DOHH2 (cell line): ENCODE data around the gene EGR1.
"Not testable (repeated sequence)": the region's sequence is repeated elsewhere in the genome, so short reads cannot be mapped to it uniquely, and the experiment has no call there.

ENCODE experiments used
- H3F3A ChIP-seq: fragments of 200-600 bp; sonication (generic), shearing (Covaris generic); 2 replicates; pipeline ENCODE4 v1.6.0; 2016; ENCODE audit warnings: antibody characterized with exemption, mild to moderate bottlenecking; ENCODE audit not compliant: control insufficient read depth, insufficient read depth
- H3K27ac ChIP-seq: fragments of 200-600 bp; sonication (generic); 2 replicates; pipeline ENCODE4 v1.5.1; 2014; ENCODE audit warnings: low read depth, mild to moderate bottlenecking, low read length, moderate library complexity
- H3K27me3 ChIP-seq: fragments of 200-600 bp; sonication (generic); 2 replicates; pipeline ENCODE4 v1.6.1; 2014; ENCODE audit warnings: mild to moderate bottlenecking, low read length, mixed read lengths; ENCODE audit not compliant: control insufficient read depth
- H3K36me3 ChIP-seq: fragments of 200-600 bp; sonication (generic); 2 replicates; pipeline ENCODE4 v1.6.1; 2014; ENCODE audit warnings: mild to moderate bottlenecking, low read length, moderate library complexity, mixed read lengths; ENCODE audit not compliant: control insufficient read depth
- H3K4me1 ChIP-seq: fragments of 200-600 bp; sonication (generic); 2 replicates; pipeline ENCODE4 v1.6.1; 2014; ENCODE audit warnings: mild to moderate bottlenecking, low read length, mixed read lengths; ENCODE audit not compliant: control insufficient read depth
- H3K4me2 ChIP-seq: fragments of 200-600 bp; sonication (generic); 2 replicates; pipeline ENCODE4 v1.6.0; 2014; ENCODE audit warnings: mild to moderate bottlenecking, low read length, moderate library complexity
- H3K4me3 ChIP-seq: fragments of 200-600 bp; sonication (generic); 2 replicates; pipeline ENCODE4 v1.5.1; 2014; ENCODE audit warnings: mild to moderate bottlenecking, low read length, mixed read lengths
- H3K79me2 ChIP-seq: fragments of 200-600 bp; sonication (generic); 2 replicates; pipeline ENCODE4 v1.6.1; 2014; ENCODE audit warnings: mild to moderate bottlenecking, low read length, mixed read lengths; ENCODE audit not compliant: control insufficient read depth
- H3K9me2 ChIP-seq: fragments of 200-600 bp; sonication (generic); replicated peaks from 2 replicates; pipeline ENCODE4 v1.6.1; 2014; ENCODE audit warnings: mild to moderate bottlenecking, low read length, mixed read lengths; ENCODE audit not compliant: control insufficient read depth
- H3K9me3 ChIP-seq: fragments of 200-600 bp; sonication (generic); 2 replicates; pipeline ENCODE4 v1.6.1; 2014; ENCODE audit warnings: antibody characterized with exemption, low read length, mixed read lengths; ENCODE audit not compliant: control insufficient read depth, insufficient read depth
- H4K20me1 ChIP-seq: fragments of 200-600 bp; sonication (generic); 2 replicates; pipeline ENCODE4 v1.6.0; 2014; ENCODE audit warnings: low read depth, mild to moderate bottlenecking, antibody characterized with exemption, low read length, moderate library complexity; ENCODE audit not compliant: control insufficient read depth, insufficient read depth
- EZH2phosphoT487 ChIP-seq: fragments of 200-600 bp; sonication (generic); IDR thresholded peaks from 2 replicates; pipeline ENCODE4 v1.6.1; 2017; ENCODE audit warnings: borderline replicate concordance, mild to moderate bottlenecking, antibody characterized with exemption, low read length, moderate library complexity, mixed read lengths
- TF ChIP-seq, protein P1 (sequence below): fragments of 200-600 bp; sonication (generic); IDR thresholded peaks from one replicate; pipeline ENCODE4 v1.5.1; 2014; ENCODE audit warnings: antibody characterized with exemption, mild to moderate bottlenecking, low read depth, low read length; ENCODE audit not compliant: poor library complexity, severe bottlenecking

The EGR1 gene

DNA sequence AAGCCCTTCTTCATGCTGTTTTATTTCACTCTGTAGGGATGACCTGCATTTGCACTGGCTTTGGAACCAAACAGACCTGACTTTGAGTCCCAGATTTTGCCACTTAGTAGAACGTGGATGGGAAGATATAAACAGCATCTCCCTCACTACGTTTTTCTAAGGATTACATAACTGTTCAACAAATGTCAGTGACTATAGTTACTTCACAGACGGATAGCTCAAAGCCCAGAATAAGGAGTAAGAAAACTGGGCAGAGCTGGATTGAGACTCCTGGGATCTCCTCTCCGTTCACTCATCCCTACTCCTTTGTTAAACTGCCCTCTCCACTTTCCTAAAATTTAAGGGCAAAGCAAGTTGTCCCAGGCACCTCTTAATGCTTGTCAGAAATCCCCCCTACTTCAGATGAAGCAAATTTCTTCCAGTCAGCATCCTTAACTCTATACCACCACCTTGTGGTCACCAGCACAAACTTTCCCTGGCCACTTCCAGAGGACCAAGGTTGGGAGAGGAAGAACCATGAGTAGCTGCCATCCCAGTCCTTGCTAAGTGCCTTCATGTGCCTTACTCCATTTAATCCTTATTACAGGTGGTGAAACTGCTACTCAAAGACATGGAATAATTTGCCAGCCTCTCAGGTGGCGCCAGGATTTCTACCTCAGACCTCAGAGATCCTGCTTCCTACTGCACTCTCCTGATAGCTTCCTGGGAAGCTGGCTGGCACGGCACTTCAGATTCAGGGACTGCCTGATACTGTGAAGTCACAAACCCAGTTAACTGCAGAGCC is 38.4 kb downstream of the EGR1 start:
- H3K4me1 ChIP-seq = no peaks in the 10 kb centered on the region
- H3K9me3 ChIP-seq = no peaks in the 10 kb centered on the region
- no peaks in the 10 kb centered on the region for H3K9me2 ChIP-seq
- peaks cover 25% of the 10 kb centered on the region for H3K36me3 ChIP-seq
- no peak overlapping the region for H3K27ac ChIP-seq
- H3F3A ChIP-seq = peaks cover 10% of the 10 kb centered on the region; the same call in 1 of the 2 replicates
- no peaks in the 10 kb centered on the region for H3K27me3 ChIP-seq
- H3K79me2 ChIP-seq = no peaks in the 10 kb centered on the region
- no peak overlapping the region for H3K4me2 ChIP-seq
- no peak for TF ChIP-seq EZH2phosphoT487
- TF ChIP-seq, protein P1, sequence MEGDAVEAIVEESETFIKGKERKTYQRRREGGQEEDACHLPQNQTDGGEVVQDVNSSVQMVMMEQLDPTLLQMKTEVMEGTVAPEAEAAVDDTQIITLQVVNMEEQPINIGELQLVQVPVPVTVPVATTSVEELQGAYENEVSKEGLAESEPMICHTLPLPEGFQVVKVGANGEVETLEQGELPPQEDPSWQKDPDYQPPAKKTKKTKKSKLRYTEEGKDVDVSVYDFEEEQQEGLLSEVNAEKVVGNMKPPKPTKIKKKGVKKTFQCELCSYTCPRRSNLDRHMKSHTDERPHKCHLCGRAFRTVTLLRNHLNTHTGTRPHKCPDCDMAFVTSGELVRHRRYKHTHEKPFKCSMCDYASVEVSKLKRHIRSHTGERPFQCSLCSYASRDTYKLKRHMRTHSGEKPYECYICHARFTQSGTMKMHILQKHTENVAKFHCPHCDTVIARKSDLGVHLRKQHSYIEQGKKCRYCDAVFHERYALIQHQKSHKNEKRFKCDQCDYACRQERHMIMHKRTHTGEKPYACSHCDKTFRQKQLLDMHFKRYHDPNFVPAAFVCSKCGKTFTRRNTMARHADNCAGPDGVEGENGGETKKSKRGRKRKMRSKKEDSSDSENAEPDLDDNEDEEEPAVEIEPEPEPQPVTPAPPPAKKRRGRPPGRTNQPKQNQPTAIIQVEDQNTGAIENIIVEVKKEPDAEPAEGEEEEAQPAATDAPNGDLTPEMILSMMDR = peak; percentile 82
- no peaks in the 10 kb centered on the region for H4K20me1 ChIP-seq
- no peak overlapping the region for H3K4me3 ChIP-seq

- TF ChIP-seq EZH2phosphoT487 = no peak
- TF ChIP-seq, protein P1 = no peak
- no peaks in the 10 kb centered on the region for H3K79me2 ChIP-seq
- no peak overlapping the region for H3K27ac ChIP-seq
Measured at GRCh38 chr5:138504799-138505198, 39.5 kb downstream of the EGR1 start.

DNA sequence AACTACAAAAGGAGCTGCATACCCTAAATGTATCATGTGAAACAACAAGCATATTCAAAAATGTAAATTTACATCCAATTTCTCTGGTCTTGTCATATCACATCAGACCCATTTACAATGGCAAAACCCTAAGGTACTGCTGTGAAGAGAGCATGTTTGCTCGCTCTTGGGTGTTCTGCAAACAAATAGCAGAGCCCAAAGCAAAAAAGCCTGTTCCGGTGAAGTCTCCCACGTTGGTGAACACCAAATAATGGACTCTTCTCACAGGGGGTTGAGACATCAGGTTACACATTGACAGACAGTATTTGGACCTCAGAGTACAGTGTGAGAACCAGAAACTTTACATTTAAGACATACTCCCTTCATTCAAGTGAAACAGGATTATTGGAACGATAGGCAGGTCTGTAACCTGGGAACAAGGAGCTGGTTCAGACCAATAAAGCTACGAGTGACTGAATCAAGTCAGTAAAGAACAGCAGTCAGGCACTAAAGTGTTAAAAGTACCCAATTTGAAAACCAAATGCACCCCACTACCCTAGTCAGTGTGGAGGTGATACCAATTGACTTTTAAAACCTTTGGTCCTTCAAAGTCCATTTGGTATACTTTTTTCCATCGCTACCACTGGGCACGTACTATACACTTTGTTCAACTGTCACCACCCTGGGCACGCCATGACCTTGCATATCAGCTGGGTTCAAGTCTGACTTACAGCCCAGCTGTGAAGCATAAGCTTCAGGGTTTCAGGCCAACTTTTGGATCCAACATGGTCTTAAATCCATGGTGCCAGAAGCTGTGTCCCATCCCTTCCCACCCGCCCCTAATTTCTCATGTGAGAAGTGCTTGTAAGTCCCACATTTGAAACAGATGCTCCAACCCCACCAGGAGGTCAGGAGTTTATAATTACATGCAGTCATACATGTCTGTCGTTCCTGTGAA is 41.4 kb downstream of the EGR1 start:
- no peak overlapping the region for H3K4me3 ChIP-seq
- H4K20me1 ChIP-seq = no peaks in the 10 kb centered on the region
- H3K4me2 ChIP-seq = no peak overlapping the region
- no peaks in the 10 kb centered on the region for H3K27me3 ChIP-seq
- H3K4me1 ChIP-seq = no peaks in the 10 kb centered on the region
- H3K9me2 ChIP-seq = no peaks in the 10 kb centered on the region
- peaks cover 10% of the 10 kb centered on the region; the same call in 1 of the 2 replicates for H3F3A ChIP-seq
- TF ChIP-seq EZH2phosphoT487 = no peak
- TF ChIP-seq, protein P1 = no peak
- no peak overlapping the region for H3K27ac ChIP-seq
- no peaks in the 10 kb centered on the region for H3K79me2 ChIP-seq
- H3K36me3 ChIP-seq = peaks cover 51% of the 10 kb centered on the region
- no peaks in the 10 kb centered on the region for H3K9me3 ChIP-seq

More at GRCh38 chr5:138504799-138505198, 39.5 kb downstream of the EGR1 start:
- no peak overlapping the region for H3K4me3 ChIP-seq
- no peaks in the 10 kb centered on the region for H3K27me3 ChIP-seq
- H4K20me1 ChIP-seq = no peaks in the 10 kb centered on the region
- peaks cover 34% of the 10 kb centered on the region for H3K36me3 ChIP-seq
- H3K9me3 ChIP-seq = no peaks in the 10 kb centered on the region
- no peak overlapping the region for H3K4me2 ChIP-seq
- H3K9me2 ChIP-seq = no peaks in the 10 kb centered on the region
- no peaks in the 10 kb centered on the region for H3K4me1 ChIP-seq
- H3F3A ChIP-seq = peaks cover 10% of the 10 kb centered on the region; the same call in 1 of the 2 replicates

DNA sequence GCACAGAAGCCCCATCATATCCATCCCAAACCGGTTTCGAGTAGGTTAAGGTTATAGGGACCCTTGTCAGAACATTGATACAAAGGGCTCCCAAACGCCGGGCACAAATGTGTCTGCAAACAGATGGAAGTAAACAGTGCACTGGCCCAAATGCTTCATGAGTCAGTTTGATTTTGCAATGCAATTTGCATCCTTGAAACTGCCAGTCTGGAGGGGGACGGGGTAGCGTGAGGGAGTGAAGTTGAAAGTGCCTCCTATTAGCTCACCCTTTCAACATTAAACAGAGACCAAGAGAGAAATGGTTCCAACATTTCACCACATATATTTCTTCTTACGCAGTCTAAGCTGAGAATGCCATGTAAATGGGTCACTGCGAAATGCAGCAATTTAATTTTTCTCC is 42.2 kb downstream of the EGR1 start:
- not testable (repeated sequence) for H3K4me1 ChIP-seq, H3K4me3 ChIP-seq, H3K27me3 ChIP-seq, H3K27ac ChIP-seq, H4K20me1 ChIP-seq, H3K79me2 ChIP-seq, H3K4me2 ChIP-seq, H3K9me2 ChIP-seq, H3K9me3 ChIP-seq, H3F3A ChIP-seq
- H3K36me3 ChIP-seq = peaks cover 57% of the 10 kb centered on the region
